Measurements from ENCODE around the gene LYRM7. TPM values are rescaled to one million over a fixed set of nuclear protein-coding genes. Genes with fewer than 3 reads are reported as not detected.

The LYRM7 gene
- total and polyA plus RNA-seq, 10 of the 15 experiments (the other 5 are each of a cell fraction or from before 2014, with no cell fraction given): 9.2 to 68.8 (median 20.2) TPM

DNA sequence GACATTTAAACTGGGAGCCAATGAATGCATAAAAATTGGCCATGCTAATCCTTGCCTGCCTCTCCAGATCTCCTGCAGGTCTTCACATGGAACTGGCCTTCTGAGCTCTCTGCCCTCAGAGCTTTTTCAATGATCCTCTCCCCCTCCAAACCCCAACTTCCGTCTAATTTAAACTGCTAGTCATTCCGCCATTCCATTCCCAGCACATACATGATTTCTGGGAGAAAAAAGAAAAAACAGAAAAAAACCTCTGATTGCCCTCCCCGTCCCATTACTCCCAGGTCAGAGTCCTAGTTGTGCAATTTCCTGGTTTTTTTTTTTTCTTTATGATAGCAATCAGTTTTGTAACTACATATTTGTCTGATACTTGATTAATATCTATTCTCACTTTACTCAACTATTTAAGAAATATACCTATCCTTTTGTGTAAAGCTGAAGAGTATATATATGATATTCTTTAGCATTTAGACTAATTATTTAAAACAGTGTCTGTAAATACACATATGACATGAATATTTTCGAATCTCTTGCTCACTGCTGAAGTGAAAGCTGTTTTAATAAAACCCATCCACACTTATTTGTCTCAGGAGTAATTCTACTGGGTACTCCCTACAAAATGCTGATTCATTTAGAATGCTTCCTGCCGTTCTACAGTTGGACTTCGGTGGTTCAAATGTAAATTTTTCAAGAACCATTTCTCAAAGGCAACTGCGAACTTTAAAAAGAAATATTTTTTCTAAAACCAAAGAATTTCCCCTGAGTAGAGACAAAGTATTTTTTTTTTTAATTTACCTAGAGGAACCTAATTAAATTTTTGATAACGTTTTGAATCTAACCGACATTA lies 7.2 kb upstream of the LYRM7 start (continued):
- TF ChIP-seq, protein P1, sequence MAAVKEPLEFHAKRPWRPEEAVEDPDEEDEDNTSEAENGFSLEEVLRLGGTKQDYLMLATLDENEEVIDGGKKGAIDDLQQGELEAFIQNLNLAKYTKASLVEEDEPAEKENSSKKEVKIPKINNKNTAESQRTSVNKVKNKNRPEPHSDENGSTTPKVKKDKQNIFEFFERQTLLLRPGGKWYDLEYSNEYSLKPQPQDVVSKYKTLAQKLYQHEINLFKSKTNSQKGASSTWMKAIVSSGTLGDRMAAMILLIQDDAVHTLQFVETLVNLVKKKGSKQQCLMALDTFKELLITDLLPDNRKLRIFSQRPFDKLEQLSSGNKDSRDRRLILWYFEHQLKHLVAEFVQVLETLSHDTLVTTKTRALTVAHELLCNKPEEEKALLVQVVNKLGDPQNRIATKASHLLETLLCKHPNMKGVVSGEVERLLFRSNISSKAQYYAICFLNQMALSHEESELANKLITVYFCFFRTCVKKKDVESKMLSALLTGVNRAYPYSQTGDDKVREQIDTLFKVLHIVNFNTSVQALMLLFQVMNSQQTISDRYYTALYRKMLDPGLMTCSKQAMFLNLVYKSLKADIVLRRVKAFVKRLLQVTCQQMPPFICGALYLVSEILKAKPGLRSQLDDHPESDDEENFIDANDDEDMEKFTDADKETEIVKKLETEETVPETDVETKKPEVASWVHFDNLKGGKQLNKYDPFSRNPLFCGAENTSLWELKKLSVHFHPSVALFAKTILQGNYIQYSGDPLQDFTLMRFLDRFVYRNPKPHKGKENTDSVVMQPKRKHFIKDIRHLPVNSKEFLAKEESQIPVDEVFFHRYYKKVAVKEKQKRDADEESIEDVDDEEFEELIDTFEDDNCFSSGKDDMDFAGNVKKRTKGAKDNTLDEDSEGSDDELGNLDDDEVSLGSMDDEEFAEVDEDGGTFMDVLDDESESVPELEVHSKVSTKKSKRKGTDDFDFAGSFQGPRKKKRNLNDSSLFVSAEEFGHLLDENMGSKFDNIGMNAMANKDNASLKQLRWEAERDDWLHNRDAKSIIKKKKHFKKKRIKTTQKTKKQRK (IDR thresholded peaks at IDR 0.05; ENCODE audit: low read depth, low read length): no peak
- TF ChIP-seq, protein P2, sequence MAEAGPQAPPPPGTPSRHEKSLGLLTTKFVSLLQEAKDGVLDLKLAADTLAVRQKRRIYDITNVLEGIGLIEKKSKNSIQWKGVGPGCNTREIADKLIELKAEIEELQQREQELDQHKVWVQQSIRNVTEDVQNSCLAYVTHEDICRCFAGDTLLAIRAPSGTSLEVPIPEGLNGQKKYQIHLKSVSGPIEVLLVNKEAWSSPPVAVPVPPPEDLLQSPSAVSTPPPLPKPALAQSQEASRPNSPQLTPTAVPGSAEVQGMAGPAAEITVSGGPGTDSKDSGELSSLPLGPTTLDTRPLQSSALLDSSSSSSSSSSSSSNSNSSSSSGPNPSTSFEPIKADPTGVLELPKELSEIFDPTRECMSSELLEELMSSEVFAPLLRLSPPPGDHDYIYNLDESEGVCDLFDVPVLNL (IDR thresholded peaks at IDR 0.05; ENCODE audit: low read depth, low read length): no peak
- TF ChIP-seq, protein P3, sequence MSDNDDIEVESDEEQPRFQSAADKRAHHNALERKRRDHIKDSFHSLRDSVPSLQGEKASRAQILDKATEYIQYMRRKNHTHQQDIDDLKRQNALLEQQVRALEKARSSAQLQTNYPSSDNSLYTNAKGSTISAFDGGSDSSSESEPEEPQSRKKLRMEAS (IDR thresholded peaks at IDR 0.05; ENCODE audit: low read depth, low read length): no peak
- no peak for TF ChIP-seq MEF2A (IDR thresholded peaks at IDR 0.05; ENCODE audit: insufficient read depth, low read depth, low read length)
- TF ChIP-seq, protein P4, sequence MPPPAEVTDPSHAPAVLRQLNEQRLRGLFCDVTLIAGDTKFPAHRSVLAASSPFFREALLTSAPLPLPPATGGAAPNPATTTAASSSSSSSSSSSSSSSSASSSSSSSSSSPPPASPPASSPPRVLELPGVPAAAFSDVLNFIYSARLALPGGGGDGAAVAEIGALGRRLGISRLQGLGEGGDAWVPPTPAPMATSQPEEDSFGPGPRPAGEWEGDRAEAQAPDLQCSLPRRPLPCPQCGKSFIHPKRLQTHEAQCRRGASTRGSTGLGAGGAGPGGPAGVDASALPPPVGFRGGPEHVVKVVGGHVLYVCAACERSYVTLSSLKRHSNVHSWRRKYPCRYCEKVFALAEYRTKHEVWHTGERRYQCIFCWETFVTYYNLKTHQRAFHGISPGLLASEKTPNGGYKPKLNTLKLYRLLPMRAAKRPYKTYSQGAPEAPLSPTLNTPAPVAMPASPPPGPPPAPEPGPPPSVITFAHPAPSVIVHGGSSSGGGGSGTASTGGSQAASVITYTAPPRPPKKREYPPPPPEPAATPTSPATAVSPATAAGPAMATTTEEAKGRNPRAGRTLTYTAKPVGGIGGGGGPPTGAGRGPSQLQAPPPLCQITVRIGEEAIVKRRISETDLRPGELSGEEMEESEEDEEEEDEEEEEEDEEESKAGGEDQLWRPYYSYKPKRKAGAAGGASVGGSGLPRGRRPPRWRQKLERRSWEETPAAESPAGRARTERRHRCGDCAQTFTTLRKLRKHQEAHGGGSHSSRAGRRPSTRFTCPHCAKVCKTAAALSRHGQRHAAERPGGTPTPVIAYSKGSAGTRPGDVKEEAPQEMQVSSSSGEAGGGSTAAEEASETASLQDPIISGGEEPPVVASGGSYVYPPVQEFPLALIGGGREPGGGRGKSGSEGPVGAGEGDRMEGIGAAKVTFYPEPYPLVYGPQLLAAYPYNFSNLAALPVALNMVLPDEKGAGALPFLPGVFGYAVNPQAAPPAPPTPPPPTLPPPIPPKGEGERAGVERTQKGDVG (CRISPR knock-in tag; IDR thresholded peaks at IDR 0.05): no peak
- no peak for TF ChIP-seq KDM1A (IDR thresholded peaks at IDR 0.05; ENCODE audit: borderline replicate concordance)
- no peak for TF ChIP-seq NRF1 (conservative IDR thresholded peaks at IDR 0.05; ENCODE audit: low read depth, low read length)
- TF ChIP-seq SREBF2 (IDR thresholded peaks at IDR 0.05; ENCODE audit: low read length): no peak
